SJSA1 (cell line): ENCODE results near the gene COQ4. TPM values are rescaled to one million over a fixed set of nuclear protein-coding genes. Genes with fewer than 3 reads are reported as not detected.

ENCODE experiments used
- DNase-seq, 2 experiments: peaks; one replicate each; pipeline ENCODE4 v3.0.0-alpha.2; 2015 to 2020; ENCODE audit warnings: low spot score in 2 of 2, low read depth in 1 of 2
- H3K27ac ChIP-seq: fragments of 250-450 bp; sonication (Bioruptor Pico); 2 replicates; pipeline ENCODE4 v1.5.1; 2020; ENCODE audit warnings: mild to moderate bottlenecking, moderate library complexity
- H3K27me3 ChIP-seq: fragments of 250-450 bp; sonication (Bioruptor Pico); replicated peaks from 2 replicates; pipeline ENCODE4 v1.5.1; 2020; ENCODE audit warnings: mild to moderate bottlenecking, moderate library complexity
- H3K36me3 ChIP-seq: fragments of 250-450 bp; sonication (Bioruptor Pico); 2 replicates; pipeline ENCODE4 v1.5.1; 2020; ENCODE audit warnings: mild to moderate bottlenecking
- H3K4me1 ChIP-seq: fragments of 250-450 bp; sonication (Bioruptor Pico); replicated peaks from 2 replicates; pipeline ENCODE4 v1.6.1; 2021; ENCODE audit warnings: mild to moderate bottlenecking
- H3K4me3 ChIP-seq: fragments of 250-450 bp; sonication (Bioruptor Pico); 2 replicates; pipeline ENCODE4 v1.5.1; 2020; ENCODE audit warnings: mild to moderate bottlenecking
- H3K9me3 ChIP-seq: fragments of 250-450 bp; sonication (Bioruptor Pico); replicated peaks from 2 replicates; pipeline ENCODE4 v1.5.1; 2020; ENCODE audit warnings: mild to moderate bottlenecking
- total RNA-seq: library from RNA; depleted of rRNA; stranded (reverse); fragments of >200 nt; shearing (Covaris generic); gene quantifications from 2 replicates; pipeline ENCODE4 v1.2.3, GENCODE V29; 2014

The COQ4 gene
- total RNA-seq, 1 experiment from 2014 or later = 36.6 TPM

DNA sequence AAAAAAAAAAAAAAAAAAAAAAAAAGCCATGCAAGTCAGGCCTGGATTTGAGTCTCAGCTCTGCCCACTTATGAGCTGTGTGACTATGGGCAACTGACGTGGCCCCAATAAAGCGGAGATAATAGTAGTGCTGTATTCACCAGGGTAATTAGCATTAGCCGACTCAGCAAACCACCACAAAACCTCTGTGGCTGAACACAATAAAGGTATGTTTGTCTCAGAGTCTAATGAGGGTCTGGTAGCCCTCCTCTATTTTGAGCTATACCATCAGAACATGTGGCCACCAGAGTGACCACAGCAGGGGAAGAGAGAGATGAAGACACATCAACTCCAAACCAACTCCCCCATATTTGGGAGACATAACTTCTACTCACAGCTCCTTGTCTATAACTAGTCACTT is 30.6 kb upstream of the COQ4 start:
- H3K27ac ChIP-seq = no peak overlapping the region
- no peaks in the 10 kb centered on the region for H3K36me3 ChIP-seq
- H3K27me3 ChIP-seq = no peaks in the 10 kb centered on the region

DNA sequence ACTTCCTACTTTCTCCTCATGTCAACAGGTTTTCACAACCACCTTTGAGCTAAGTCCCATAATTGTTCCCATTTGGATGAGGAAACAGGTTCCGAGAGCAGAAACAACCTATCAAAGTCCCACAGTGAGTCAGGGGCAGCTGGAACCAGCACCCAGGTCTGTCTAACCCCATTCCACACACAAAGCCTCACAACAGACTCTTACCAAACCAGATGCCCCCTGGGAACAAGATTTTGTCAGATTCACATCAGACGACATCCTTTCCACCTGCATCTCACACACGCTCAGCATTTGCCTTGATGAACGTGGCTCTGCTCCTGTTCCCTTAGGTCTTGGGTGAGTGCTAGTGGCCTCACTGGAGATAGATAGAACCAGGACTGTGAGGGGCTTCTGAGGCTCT is 29.5 kb upstream of the COQ4 start:
- H3K4me1 ChIP-seq = peaks cover 10% of the 10 kb centered on the region
- DNase-seq = no peak
- no peaks in the 10 kb centered on the region for H3K27me3 ChIP-seq
- no peak overlapping the region for H3K4me3 ChIP-seq
- no peaks in the 10 kb centered on the region for H3K9me3 ChIP-seq
- no peak overlapping the region for H3K27ac ChIP-seq
- no peaks in the 10 kb centered on the region for H3K36me3 ChIP-seq

More for the DNA sequence above, 30.6 kb upstream of the COQ4 start:
- H3K4me1 ChIP-seq = peaks cover 10% of the 10 kb centered on the region
- no peak for DNase-seq
- no peak overlapping the region for H3K4me3 ChIP-seq
- H3K9me3 ChIP-seq = no peaks in the 10 kb centered on the region

DNA sequence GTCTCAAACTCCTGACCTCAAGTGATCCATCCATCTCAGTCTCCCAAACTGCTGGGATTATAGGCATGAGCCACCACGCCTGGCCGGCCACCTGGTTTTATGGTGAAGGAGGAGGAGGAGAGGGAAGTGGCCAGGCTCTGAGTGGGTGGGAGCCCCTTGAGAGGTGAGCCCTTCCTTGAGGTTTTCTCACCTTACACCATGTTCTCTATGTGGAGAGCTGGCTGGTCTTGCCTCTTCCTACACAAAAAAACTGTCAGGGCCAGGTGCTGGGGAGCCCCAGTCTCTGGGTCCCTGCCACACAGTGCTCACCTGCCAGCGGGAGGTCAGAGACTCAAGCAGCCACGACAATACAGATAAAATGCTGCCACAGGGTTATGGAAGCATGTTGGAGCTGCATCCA is 28.5 kb upstream of the COQ4 start:
- H3K9me3 ChIP-seq = no peaks in the 10 kb centered on the region
- H3K27ac ChIP-seq = no peak overlapping the region
- H3K4me1 ChIP-seq = peaks cover 10% of the 10 kb centered on the region
- no peaks in the 10 kb centered on the region for H3K27me3 ChIP-seq
- DNase-seq = no peak
- no peak overlapping the region for H3K4me3 ChIP-seq
- H3K36me3 ChIP-seq = no peaks in the 10 kb centered on the region

DNA sequence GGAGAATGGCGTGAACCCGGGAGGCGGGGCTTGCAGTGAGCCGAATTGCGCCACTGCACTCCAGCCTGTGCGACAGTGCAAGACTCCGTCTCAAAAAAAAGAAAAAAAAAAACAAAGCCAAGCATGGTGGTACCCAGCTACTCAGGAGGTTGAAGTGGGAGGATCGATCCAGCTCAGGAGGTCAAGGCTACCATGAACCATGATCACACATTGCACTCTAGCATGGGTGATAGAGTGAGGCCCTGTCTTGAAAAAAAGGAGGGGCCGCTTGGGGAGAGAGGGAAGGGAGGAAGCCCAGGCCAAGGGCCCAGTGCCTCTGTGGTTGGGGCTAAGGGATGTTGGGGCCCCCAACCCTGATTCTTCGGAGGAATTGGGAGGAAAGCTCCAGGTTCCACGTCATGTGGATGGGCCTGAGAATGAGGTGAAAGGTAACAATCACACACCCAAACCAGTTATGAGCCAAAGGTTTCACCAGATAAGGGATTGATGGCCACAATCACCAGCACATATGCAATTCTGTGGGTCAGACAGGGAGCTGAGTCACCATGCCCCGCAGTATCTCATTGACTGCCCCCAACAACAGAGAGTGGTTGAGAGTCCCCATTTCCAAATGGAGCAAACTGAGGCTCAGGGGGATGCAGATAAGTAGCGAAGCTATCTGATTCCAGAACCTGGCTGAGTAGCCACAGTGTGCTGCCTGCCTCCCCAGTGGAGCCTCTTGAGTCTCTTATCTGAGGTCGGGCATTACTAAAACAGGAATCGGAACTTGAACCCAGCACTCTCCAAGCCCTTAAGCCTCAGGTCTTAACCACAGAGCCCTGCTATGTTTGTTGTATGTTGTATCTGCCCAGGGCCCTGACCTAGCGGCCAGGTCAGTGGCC is 26.1 kb upstream of the COQ4 start:
- peaks cover 10% of the 10 kb centered on the region for H3K4me1 ChIP-seq
- DNase-seq = no peak
- H3K27ac ChIP-seq = no peak overlapping the region
- H3K36me3 ChIP-seq = no peaks in the 10 kb centered on the region
- H3K27me3 ChIP-seq = no peaks in the 10 kb centered on the region
- no peaks in the 10 kb centered on the region for H3K9me3 ChIP-seq
- H3K4me3 ChIP-seq = no peak overlapping the region

DNA sequence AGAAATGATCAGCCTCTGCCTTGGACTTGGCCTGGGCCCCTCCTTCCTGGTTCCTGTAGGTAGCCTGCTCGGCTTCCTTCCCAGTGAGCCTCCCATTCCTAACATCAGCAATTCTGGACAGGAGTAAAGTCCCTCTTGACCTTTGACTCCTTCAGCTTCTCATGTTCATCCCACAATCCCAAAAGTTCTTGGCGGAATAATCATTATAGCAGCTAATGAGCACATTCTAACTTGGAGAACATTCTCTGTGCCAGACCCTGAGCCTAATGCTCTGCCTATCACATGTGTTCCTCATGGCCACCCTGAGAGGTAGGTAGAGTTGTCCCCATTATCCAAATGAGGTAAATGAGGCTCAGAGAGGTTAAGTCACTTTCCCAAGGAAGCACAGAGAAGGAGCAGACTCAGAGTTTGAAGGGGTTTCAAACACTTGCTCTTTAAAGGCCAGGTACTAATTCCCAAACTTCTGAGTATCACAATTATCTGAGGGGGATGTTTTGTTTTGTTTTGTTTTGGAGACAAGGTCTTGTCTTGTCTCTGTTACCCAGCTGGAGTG is 25.3 kb upstream of the COQ4 start:
- Histone ChIP-seq H3K27me3 (no peaks in the 10 kb centered on the region), H3K9me3 (no peaks in the 10 kb centered on the region), H3K4me3 (no peak overlapping the region), H3K4me1 (peaks cover 10% of the 10 kb centered on the region), H3K27ac (no peak overlapping the region), H3K36me3 (no peaks in the 10 kb centered on the region)
- no peak for DNase-seq

GRCh38 chr9:128298535-128299482 is 23.8 kb upstream of the COQ4 start:
- no peak for DNase-seq
- no peaks in the 10 kb centered on the region for H3K9me3 ChIP-seq
- H3K27ac ChIP-seq = no peak overlapping the region
- H3K36me3 ChIP-seq = no peaks in the 10 kb centered on the region
- no peaks in the 10 kb centered on the region for H3K27me3 ChIP-seq
- H3K4me1 ChIP-seq = peaks cover 10% of the 10 kb centered on the region
- no peak overlapping the region for H3K4me3 ChIP-seq

DNA sequence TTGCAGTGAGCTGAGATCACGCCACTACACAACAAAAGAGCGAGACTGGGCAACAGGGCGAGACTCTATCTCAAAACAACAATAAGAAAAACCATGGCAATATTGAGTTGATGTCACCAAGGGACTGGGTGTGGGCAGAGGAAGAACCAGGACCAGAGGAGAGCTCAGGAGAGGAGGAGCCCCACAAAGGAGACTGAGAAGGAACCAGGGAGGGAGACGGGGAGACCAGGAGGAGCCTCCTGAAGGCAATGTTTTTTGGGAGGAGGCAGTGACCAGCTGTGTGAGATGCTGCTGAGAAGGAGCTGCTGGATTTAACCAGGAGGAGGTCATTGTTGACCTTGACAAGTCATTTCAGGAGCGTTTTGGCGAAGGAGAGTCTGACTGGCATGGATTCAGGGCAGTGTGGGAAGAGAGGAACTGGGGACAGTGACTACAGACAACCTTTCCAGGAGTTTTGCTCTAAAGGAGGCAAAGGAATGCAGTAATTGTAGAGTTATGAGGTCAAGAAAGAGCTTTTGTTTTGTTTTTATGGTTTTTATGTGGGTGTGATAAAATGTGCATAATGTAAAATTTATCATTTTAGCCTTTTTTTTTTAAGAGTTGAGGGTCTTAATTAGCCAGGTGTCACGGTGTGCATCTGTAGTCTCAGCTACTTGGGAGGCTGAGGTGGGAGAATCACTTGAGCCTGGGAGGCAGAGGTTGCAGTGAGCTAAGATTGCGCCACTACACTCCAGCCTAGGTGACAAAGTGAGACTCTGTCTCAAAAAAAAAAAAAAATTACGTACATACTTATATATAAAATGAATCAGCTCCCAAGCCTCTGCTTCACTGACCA is 18.3 kb upstream of the COQ4 start:
- Histone ChIP-seq H3K27me3 (no peaks in the 10 kb centered on the region), H3K4me1 (peaks cover 26% of the 10 kb centered on the region), H3K36me3 (peaks cover 11% of the 10 kb centered on the region), H3K27ac (no peak overlapping the region), H3K4me3 (no peak overlapping the region), H3K9me3 (no peaks in the 10 kb centered on the region)
- no peak for DNase-seq

- H3K4me3 ChIP-seq = no peak overlapping the region
- H3K9me3 ChIP-seq = no peaks in the 10 kb centered on the region
- H3K27ac ChIP-seq = no peak overlapping the region
- H3K4me1 ChIP-seq = peaks cover 26% of the 10 kb centered on the region
- no peaks in the 10 kb centered on the region for H3K27me3 ChIP-seq
- peaks cover 17% of the 10 kb centered on the region for H3K36me3 ChIP-seq
- no peak for DNase-seq
Observed at GRCh38 chr9:128304971-128305288, 17.7 kb upstream of the COQ4 start.

GRCh38 chr9:128309551-128309950 is 13.1 kb upstream of the COQ4 start:
- Histone ChIP-seq H3K27me3 (no peaks in the 10 kb centered on the region), H3K4me3 (no peak overlapping the region), H3K36me3 (peaks cover 35% of the 10 kb centered on the region), H3K4me1 (peaks cover 26% of the 10 kb centered on the region), H3K9me3 (no peaks in the 10 kb centered on the region), H3K27ac (no peak overlapping the region)
- DNase-seq = no peak

GRCh38 chr9:128310461-128310860 is 12.2 kb upstream of the COQ4 start:
- Histone ChIP-seq H3K4me1 (peaks cover 26% of the 10 kb centered on the region), H3K36me3 (peaks cover 41% of the 10 kb centered on the region), H3K27me3 (no peaks in the 10 kb centered on the region), H3K4me3 (no peak overlapping the region), H3K27ac (no peak overlapping the region), H3K9me3 (no peaks in the 10 kb centered on the region)
- DNase-seq = no peak

DNA sequence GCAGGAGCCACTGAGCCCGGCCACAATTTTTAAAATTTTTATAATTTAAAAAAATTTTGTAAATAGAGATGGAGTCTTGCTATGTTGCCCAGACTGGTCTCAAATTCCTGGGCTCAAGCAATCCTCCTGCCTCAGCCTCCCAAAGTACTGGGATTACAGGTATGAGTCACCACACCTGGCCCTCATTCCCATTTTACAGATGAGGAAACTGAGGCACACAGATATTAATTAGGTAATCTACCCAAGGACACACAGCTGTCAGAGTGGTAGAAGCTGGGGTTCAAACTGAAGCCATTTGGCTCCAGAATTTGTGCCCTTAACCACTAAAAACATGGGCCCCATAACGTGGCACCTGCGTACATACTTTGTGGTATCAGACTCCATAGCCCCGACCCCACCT is 7.9 kb upstream of the COQ4 start:
- peaks cover 47% of the 10 kb centered on the region for H3K36me3 ChIP-seq
- H3K9me3 ChIP-seq = no peaks in the 10 kb centered on the region
- H3K27me3 ChIP-seq = no peaks in the 10 kb centered on the region
- no peak overlapping the region for H3K4me3 ChIP-seq
- no peak overlapping the region for H3K27ac ChIP-seq
- H3K4me1 ChIP-seq = no peaks in the 10 kb centered on the region
- DNase-seq = no peak

- no peak overlapping the region for H3K4me3 ChIP-seq
- H3K4me1 ChIP-seq = peaks cover 2% of the 10 kb centered on the region; the same call in 1 of the 2 replicates
- no peak overlapping the region for H3K27ac ChIP-seq
- H3K27me3 ChIP-seq = no peaks in the 10 kb centered on the region
- DNase-seq = no peak
- H3K9me3 ChIP-seq = no peaks in the 10 kb centered on the region
- H3K36me3 ChIP-seq = peaks cover 37% of the 10 kb centered on the region
Observed at GRCh38 chr9:128316421-128316820, 6.2 kb upstream of the COQ4 start.

GRCh38 chr9:128317629-128318028 is 5.0 kb upstream of the COQ4 start:
- H3K27me3 ChIP-seq = no peaks in the 10 kb centered on the region
- H3K4me3 ChIP-seq = no peak overlapping the region
- H3K27ac ChIP-seq = no peak overlapping the region
- H3K36me3 ChIP-seq = peaks cover 36% of the 10 kb centered on the region
- no peak for DNase-seq
- H3K9me3 ChIP-seq = no peaks in the 10 kb centered on the region
- H3K4me1 ChIP-seq = peaks cover 3% of the 10 kb centered on the region; the same call in 1 of the 2 replicates
